Measurements from ENCODE around the gene IGSF21. TPM values are rescaled to one million over a fixed set of nuclear protein-coding genes. Genes with fewer than 3 reads are reported as not detected.
A peak's percentile ranks its signal among the peaks of the same experiment; 100 is the strongest.

The IGSF21 gene
- polyA plus RNA-seq, 1 of the 3 experiments (the other 2 are of a cell fraction), result not detected

DNA sequence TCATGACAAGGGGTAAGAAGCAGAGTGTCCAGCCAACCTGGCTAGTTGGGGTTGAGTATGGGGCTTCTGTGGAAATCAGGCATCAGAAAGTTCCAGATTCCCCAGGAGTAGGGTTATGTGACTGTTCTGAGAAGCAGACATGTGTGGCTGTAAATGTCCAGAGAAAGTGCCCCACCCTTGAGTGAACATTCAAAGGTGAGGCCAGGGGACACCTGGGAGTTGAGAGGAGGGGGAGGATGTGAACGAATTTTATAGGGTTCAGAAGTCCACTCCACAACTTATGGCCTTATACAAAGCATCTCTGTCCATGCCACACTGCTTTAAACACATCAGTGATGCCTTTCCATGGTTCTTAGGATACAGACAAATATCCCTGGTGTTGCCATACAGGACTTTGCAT lies 133.3 kb downstream of the IGSF21 start:
- WGBS (ENCODE audit: low lambda C conversion rate), result 9% methylated on average over 1 of the region's 1 CpG

DNA sequence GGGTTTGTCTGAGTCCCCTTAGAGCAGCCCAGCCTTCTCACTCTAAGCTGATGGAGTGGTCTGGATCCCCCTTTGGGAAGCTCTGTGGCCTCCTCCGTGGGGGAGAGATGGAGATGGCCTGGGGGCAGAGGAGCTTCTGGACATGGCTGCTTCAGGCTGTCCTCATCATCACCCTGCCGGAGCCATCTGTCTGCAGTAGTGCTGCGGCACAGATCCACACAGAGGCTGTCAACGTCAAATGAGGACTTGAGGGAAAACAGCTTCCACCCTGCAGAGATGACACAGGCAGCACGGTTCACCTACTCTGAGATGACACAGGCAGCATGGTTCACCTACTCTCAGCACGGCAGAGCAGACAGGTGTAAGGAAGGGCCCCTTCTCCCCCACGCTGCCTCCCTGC lies 134.3 kb downstream of the IGSF21 start:
- peak; percentile 29 for DNase-seq
- POLR2A ChIA-PET, result no interaction called here
- no peaks in the 10 kb centered on the region for H3K27me3 ChIP-seq (ENCODE audit: insufficient read depth)
- H4K20me1 ChIP-seq (ENCODE audit: insufficient read depth), result no peaks in the 10 kb centered on the region
- H3F3A ChIP-seq (replicated peaks; ENCODE audit: insufficient read depth), result no peaks in the 10 kb centered on the region
- peaks cover 0 to 15% of the 10 kb centered on the region in 2 experiments; a peak in 2 of 4 replicates for H3K4me1 ChIP-seq (ENCODE audit: control insufficient read depth in 1 of 2, insufficient read depth in 2 of 2, low read depth in 1 of 2, low read length in 1 of 2)
- no peak overlapping the region for H2AFZ ChIP-seq (ENCODE audit: low read depth)
- H3K9me2 ChIP-seq, result no peaks in the 10 kb centered on the region
- no peaks in the 10 kb centered on the region for H3K36me3 ChIP-seq (replicated peaks in 1 of 2; ENCODE audit: control insufficient read depth in 1 of 2, insufficient read depth in 2 of 2, low read length in 1 of 2)
- no peaks in the 10 kb centered on the region; the same call in 1 of the 2 replicates for H3K9me3 ChIP-seq
- H3K27ac ChIP-seq (ENCODE audit: low read depth in 2 of 2, low read length in 1 of 2), result no peak overlapping the region
- no peak overlapping the region for H3K9ac ChIP-seq
- no peak overlapping the region for H3K4me2 ChIP-seq
- TF ChIP-seq TEAD4 (IDR thresholded peaks at IDR 0.05; ENCODE audit: borderline replicate concordance, insufficient read depth) (no peak), FOXJ3 (CRISPR knock-in tag; IDR thresholded peaks at IDR 0.05) (peak; percentile 54; the same call in 1 of the 2 replicates)
- 32% methylated on average over 6 of the region's 7 CpGs for WGBS (ENCODE audit: low lambda C conversion rate)
- H3K4me3 ChIP-seq (ENCODE audit: low read depth in 2 of 2, low read length in 1 of 2), result no peak overlapping the region
- H3K79me2 ChIP-seq (ENCODE audit: insufficient read depth), result no peaks in the 10 kb centered on the region
- CTCF ChIA-PET, result interaction anchor here (0.6 to 2.0 kb wide), 3 partner anchors 9 to 319 kb away, joined by 3 to 6 read pairs (median 5); no protein-coding TSS in a partner anchor

More for the DNA sequence above, 133.3 kb downstream of the IGSF21 start:
- Histone ChIP-seq H3K79me2 (ENCODE audit: insufficient read depth) (no peaks in the 10 kb centered on the region), H3K9ac (no peak overlapping the region), H3K4me3 (ENCODE audit: low read depth in 2 of 2, low read length in 1 of 2) (no peak overlapping the region), H3K36me3 (replicated peaks in 1 of 2; ENCODE audit: control insufficient read depth in 1 of 2, insufficient read depth in 2 of 2, low read length in 1 of 2) (no peaks in the 10 kb centered on the region), H2AFZ (ENCODE audit: low read depth) (no peak overlapping the region), H3F3A (replicated peaks; ENCODE audit: insufficient read depth) (no peaks in the 10 kb centered on the region), H3K4me1 (ENCODE audit: control insufficient read depth in 1 of 2, insufficient read depth in 2 of 2, low read depth in 1 of 2, low read length in 1 of 2) (peaks cover 0 to 15% of the 10 kb centered on the region in 2 experiments; a peak in 2 of 4 replicates), H4K20me1 (ENCODE audit: insufficient read depth) (no peaks in the 10 kb centered on the region), H3K4me2 (no peak overlapping the region), H3K27me3 (ENCODE audit: insufficient read depth) (no peaks in the 10 kb centered on the region), H3K9me3 (no peaks in the 10 kb centered on the region; the same call in 1 of the 2 replicates), H3K27ac (ENCODE audit: low read depth in 2 of 2, low read length in 1 of 2) (no peak overlapping the region), H3K9me2 (no peaks in the 10 kb centered on the region)
- ChIA-PET CTCF (interaction anchor here (1.0 to 1.3 kb wide), 2 partner anchors 16 to 140 kb away, joined by 3 read pairs; no protein-coding TSS in a partner anchor), POLR2A (no interaction called here)
- TF ChIP-seq, protein P1, sequence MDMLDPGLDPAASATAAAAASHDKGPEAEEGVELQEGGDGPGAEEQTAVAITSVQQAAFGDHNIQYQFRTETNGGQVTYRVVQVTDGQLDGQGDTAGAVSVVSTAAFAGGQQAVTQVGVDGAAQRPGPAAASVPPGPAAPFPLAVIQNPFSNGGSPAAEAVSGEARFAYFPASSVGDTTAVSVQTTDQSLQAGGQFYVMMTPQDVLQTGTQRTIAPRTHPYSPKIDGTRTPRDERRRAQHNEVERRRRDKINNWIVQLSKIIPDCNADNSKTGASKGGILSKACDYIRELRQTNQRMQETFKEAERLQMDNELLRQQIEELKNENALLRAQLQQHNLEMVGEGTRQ (IDR thresholded peaks at IDR 0.05; ENCODE audit: borderline replicate concordance, low read depth, low read length), result no peak
- TF ChIP-seq, protein P2, sequence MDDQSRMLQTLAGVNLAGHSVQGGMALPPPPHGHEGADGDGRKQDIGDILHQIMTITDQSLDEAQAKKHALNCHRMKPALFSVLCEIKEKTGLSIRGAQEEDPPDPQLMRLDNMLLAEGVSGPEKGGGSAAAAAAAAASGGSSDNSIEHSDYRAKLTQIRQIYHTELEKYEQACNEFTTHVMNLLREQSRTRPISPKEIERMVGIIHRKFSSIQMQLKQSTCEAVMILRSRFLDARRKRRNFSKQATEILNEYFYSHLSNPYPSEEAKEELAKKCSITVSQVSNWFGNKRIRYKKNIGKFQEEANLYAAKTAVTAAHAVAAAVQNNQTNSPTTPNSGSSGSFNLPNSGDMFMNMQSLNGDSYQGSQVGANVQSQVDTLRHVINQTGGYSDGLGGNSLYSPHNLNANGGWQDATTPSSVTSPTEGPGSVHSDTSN (IDR thresholded peaks at IDR 0.05), result no peak
- TF ChIP-seq, protein P3, sequence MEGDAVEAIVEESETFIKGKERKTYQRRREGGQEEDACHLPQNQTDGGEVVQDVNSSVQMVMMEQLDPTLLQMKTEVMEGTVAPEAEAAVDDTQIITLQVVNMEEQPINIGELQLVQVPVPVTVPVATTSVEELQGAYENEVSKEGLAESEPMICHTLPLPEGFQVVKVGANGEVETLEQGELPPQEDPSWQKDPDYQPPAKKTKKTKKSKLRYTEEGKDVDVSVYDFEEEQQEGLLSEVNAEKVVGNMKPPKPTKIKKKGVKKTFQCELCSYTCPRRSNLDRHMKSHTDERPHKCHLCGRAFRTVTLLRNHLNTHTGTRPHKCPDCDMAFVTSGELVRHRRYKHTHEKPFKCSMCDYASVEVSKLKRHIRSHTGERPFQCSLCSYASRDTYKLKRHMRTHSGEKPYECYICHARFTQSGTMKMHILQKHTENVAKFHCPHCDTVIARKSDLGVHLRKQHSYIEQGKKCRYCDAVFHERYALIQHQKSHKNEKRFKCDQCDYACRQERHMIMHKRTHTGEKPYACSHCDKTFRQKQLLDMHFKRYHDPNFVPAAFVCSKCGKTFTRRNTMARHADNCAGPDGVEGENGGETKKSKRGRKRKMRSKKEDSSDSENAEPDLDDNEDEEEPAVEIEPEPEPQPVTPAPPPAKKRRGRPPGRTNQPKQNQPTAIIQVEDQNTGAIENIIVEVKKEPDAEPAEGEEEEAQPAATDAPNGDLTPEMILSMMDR (IDR thresholded peaks at IDR 0.05), result no peak
- TF ChIP-seq EZH2phosphoT487 (IDR thresholded peaks at IDR 0.05; ENCODE audit: borderline replicate concordance, low read depth) (no peak), FOXM1 (IDR thresholded peaks at IDR 0.05; ENCODE audit: low read depth) (no peak)
- TF ChIP-seq, protein P4, sequence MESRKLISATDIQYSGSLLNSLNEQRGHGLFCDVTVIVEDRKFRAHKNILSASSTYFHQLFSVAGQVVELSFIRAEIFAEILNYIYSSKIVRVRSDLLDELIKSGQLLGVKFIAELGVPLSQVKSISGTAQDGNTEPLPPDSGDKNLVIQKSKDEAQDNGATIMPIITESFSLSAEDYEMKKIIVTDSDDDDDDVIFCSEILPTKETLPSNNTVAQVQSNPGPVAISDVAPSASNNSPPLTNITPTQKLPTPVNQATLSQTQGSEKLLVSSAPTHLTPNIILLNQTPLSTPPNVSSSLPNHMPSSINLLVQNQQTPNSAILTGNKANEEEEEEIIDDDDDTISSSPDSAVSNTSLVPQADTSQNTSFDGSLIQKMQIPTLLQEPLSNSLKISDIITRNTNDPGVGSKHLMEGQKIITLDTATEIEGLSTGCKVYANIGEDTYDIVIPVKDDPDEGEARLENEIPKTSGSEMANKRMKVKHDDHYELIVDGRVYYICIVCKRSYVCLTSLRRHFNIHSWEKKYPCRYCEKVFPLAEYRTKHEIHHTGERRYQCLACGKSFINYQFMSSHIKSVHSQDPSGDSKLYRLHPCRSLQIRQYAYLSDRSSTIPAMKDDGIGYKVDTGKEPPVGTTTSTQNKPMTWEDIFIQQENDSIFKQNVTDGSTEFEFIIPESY (IDR thresholded peaks at IDR 0.05; ENCODE audit: borderline replicate concordance, low read depth), result no peak
- no peak for DNase-seq
